Measurements from ENCODE around the gene JADE1.

JADE1 gene

DNA sequence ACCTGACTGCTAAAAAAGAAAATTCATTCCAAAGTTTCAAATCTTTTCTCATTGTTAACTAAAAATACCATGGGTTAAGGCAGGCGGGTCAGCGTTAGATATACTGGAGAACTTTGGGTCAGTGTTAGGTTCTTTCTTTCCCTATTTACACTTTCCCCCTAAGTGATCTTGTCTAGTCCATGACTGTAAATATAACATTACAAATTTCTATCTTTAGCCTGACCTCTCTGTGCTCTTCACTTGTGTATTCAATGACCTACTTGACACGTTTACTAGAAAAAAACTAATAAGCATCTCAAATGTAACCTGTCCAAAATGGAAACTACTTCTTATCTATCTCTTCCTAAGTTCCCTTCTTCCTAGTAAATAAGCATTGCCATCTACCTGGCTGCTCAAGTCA lies 95.3 kb downstream of the JADE1 start:
- no peak for TF ChIP-seq SIN3A (IDR thresholded peaks at IDR 0.05; ENCODE audit: borderline replicate concordance, insufficient read depth, low read length)
- no peak for TF ChIP-seq TAF1 (IDR thresholded peaks at IDR 0.05; ENCODE audit: borderline replicate concordance, insufficient read depth, low read length)
- no peak for TF ChIP-seq POLR2AphosphoS5 (IDR thresholded peaks at IDR 0.05; ENCODE audit: low read depth, low read length)
- no peak for TF ChIP-seq FOXP2 (optimal IDR thresholded peaks at IDR 0.05; ENCODE audit: borderline replicate concordance, extremely low read depth, extremely low read length, insufficient read depth)
- TF ChIP-seq, protein P1, sequence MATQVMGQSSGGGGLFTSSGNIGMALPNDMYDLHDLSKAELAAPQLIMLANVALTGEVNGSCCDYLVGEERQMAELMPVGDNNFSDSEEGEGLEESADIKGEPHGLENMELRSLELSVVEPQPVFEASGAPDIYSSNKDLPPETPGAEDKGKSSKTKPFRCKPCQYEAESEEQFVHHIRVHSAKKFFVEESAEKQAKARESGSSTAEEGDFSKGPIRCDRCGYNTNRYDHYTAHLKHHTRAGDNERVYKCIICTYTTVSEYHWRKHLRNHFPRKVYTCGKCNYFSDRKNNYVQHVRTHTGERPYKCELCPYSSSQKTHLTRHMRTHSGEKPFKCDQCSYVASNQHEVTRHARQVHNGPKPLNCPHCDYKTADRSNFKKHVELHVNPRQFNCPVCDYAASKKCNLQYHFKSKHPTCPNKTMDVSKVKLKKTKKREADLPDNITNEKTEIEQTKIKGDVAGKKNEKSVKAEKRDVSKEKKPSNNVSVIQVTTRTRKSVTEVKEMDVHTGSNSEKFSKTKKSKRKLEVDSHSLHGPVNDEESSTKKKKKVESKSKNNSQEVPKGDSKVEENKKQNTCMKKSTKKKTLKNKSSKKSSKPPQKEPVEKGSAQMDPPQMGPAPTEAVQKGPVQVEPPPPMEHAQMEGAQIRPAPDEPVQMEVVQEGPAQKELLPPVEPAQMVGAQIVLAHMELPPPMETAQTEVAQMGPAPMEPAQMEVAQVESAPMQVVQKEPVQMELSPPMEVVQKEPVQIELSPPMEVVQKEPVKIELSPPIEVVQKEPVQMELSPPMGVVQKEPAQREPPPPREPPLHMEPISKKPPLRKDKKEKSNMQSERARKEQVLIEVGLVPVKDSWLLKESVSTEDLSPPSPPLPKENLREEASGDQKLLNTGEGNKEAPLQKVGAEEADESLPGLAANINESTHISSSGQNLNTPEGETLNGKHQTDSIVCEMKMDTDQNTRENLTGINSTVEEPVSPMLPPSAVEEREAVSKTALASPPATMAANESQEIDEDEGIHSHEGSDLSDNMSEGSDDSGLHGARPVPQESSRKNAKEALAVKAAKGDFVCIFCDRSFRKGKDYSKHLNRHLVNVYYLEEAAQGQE (IDR thresholded peaks at IDR 0.05; ENCODE audit: insufficient read depth in 1 of 2, low read depth in 2 of 2, low read length in 2 of 2) = no peak

DNA sequence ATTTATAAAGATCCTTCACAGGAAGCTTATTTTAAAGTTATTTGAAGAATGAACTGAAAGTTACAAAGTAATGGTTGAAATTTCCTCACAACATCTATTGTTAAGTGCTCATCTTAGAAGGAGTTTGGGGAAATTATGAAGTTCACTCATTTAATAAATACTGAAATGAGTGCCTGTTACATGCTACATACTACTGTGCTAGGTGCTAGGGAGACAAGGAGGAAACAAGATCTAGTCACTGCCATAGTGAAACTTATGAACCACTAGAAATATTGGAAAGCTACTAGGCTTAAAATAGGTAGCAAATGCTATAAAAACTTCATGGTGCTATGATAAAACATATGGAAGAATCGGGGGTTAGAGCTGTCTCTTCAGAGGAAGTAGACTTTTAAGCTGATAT lies 97.1 kb downstream of the JADE1 start:
- TF ChIP-seq, protein P1 (IDR thresholded peaks at IDR 0.05; ENCODE audit: insufficient read depth in 1 of 2, low read depth in 2 of 2, low read length in 2 of 2) = no peak
- no peak for TF ChIP-seq TAF1 (IDR thresholded peaks at IDR 0.05; ENCODE audit: borderline replicate concordance, insufficient read depth, low read length)

DNA sequence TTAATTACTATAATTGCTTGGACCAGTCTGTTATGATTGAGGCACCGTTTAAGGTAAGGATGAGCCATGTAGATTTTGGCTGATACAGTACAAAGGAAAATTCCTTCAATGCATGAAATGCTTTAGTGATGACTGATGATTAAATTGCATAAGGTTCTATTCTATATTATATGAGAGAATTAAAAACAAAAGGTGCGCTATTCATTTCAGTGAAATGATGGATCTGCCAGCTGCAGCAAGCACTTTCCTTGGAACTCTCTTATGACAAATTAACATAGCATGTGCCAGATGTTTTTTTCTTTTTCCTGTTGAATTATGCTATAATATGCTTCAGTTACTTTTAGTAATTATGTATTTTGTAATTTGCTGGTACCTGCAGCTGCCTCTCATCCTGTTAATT lies 98.5 kb downstream of the JADE1 start:
- no peak for TF ChIP-seq SIN3A (IDR thresholded peaks at IDR 0.05; ENCODE audit: borderline replicate concordance, insufficient read depth, low read length)
- TF ChIP-seq, protein P1 (IDR thresholded peaks at IDR 0.05; ENCODE audit: insufficient read depth in 1 of 2, low read depth in 2 of 2, low read length in 2 of 2) = no peak
- TF ChIP-seq POLR2AphosphoS5 (IDR thresholded peaks at IDR 0.05; ENCODE audit: low read depth, low read length) = no peak
- no peak for TF ChIP-seq TAF1 (IDR thresholded peaks at IDR 0.05; ENCODE audit: borderline replicate concordance, insufficient read depth, low read length)
- no peak for TF ChIP-seq FOXP2 (optimal IDR thresholded peaks at IDR 0.05; ENCODE audit: borderline replicate concordance, extremely low read depth, extremely low read length, insufficient read depth)

DNA sequence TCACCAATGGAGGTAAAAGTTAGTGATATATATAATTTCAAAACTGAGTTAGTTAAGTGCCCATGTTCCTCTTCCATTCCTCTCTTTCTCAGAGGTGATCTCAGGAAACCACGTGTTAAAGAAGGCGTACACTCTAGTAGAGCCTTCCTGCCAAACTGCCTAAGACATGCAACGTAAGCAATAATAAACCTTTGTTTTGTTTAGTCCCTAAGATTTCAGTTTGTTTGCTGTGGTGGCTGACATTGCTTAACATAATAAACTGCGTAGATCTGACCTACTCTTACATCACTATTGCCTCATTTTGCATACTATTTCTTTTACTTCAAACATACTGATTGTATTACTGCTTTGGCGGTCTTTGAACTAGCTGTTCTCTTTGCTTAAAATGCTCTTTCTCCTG lies 99.2 kb downstream of the JADE1 start:
- TF ChIP-seq FOXP2 (optimal IDR thresholded peaks at IDR 0.05; ENCODE audit: borderline replicate concordance, extremely low read depth, extremely low read length, insufficient read depth) = no peak
- TF ChIP-seq POLR2AphosphoS5 (IDR thresholded peaks at IDR 0.05; ENCODE audit: low read depth, low read length) = no peak
- no peak for TF ChIP-seq TAF1 (IDR thresholded peaks at IDR 0.05; ENCODE audit: borderline replicate concordance, insufficient read depth, low read length)
- TF ChIP-seq SIN3A (IDR thresholded peaks at IDR 0.05; ENCODE audit: borderline replicate concordance, insufficient read depth, low read length) = no peak
- TF ChIP-seq, protein P1 (IDR thresholded peaks at IDR 0.05; ENCODE audit: insufficient read depth in 1 of 2, low read depth in 2 of 2, low read length in 2 of 2) = no peak

DNA sequence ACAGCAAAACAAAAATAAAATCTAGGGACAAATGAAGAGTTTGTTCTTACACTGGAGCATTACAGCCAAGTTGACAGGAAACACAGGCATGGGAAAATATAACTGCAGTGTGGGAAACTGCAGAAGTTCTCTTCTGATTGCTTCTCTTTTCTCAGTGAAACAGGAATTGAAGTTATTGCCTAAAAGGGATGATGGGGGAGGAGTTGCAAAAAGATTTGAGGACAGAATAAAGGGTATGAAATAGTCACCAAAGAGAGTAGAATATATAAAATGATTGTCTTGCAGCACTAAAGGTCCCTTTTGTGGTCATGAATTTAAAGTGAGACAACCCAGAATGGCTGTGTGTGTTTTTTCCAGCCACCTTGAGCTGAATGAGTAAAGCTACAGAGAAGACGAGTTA lies 103.7 kb downstream of the JADE1 start:
- TF ChIP-seq SIN3A (IDR thresholded peaks at IDR 0.05; ENCODE audit: borderline replicate concordance, insufficient read depth, low read length) = no peak
- no peak for TF ChIP-seq TAF1 (IDR thresholded peaks at IDR 0.05; ENCODE audit: borderline replicate concordance, insufficient read depth, low read length)
